ENCODE results near the gene UBAP2L.

- no peak for TF ChIP-seq EP300 (IDR thresholded peaks at IDR 0.05)
- no peak for TF ChIP-seq POLR2A (IDR thresholded peaks at IDR 0.05)
These were observed 49.6 kb upstream of the UBAP2L start for GRCh38 chr1:154171223-154171583.

All from sigmoid colon (tissue), 4 donors.